ENCODE data around the gene THRB.

The THRB gene

DNA sequence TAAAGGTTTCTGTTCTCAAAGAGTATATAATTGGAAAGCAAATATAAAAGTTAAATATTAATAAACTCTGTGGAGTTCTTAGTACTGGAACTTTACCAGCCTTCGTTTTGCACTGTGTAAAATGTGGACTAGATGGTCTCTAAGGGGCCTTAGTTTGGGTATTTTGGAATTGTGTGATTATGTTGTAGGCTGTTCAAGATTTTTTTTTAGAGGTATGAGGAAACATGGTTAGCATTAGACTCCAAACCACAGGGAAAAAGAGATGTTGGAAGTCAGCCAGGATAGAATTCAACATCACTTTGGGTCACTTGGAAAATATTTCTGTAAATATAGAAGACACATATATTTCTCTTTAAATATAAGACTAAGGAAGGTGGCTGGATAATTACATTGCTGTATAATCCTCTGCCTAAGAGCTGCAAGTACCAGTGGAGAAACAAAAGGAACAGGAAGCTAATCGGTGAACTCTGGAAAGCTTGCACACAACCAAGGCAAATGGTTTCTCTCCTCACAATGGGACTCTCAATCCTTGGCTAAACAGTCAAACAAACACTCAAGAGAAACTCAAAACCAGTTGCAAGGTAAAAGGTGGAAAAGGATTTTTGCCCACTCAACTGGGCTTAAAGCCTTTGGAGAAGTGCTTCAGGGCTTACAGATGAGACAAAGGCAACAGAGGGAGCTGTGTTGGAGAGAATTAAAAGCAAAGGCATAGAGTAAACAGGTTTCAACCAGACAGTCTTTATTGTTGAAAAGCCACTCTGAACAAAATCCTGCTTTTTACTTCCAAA lies 407.8 kb downstream of the THRB start:
- DNase-seq = no peak

DNA sequence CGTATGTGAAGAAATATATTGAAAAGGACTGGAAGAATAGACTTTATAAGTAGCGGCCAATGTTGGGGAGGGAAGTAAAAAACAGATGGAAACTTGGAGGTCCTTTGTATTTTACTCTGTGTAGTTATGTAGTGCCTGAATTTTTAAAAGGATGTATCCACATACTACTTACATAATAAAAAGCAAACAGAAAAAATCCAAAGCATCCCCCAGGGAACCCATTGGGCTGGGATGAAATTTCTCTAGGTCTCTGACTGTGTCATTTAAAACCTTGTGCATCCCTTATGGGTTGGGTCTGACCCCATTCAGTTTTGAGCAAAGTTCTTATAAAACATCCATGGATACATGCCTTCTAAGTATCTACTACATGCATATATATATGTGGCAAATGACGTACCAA lies 408.4 kb downstream of the THRB start:
- DNase-seq = no peak

DNA sequence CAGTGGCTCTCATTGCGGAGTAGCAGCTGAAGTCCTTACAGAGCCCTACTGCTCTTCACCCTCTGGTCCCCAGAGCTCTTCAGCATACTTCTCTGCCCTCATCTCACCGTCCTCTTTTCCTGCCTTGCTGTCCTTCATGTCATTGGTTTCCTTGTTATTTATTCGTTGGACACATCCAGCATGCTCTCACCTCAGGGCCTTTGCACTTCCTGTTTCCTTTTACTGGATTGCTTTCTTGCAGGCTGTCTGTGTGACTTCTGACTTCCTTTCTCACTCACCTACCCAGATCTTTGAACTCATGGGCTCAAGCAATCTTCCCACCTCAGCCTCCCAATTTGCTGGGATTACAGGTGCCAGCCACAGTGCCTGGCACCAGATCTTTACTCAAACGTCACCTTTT lies 422.5 kb downstream of the THRB start:
- no peak for DNase-seq

DNA sequence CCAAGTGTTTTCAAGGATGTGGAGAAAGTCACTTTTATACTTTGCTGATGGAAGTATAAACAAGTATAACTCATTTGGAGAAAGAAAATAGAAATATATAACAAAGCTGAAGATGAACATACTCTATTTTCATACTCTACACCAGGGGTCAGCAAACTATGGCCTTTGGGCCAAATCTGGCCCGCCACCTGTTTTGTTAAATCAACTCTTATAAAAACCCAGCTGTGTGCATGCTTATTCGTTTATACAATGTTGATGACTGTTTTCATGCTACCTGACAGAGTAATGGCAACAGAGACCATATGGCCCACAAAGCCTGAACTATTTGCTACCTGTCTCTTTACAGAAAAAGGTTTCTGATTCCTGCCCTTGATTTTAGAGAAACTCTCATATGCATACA lies 425.6 kb downstream of the THRB start:
- DNase-seq = no peak

GRCh38 chr3:24067483-24067882 lies 427.2 kb downstream of the THRB start:
- DNase-seq = no peak

All from T-helper 2 cell (primary cell).